ENCODE measurements around the gene APLP2.
"Not testable (repeated sequence)": the region's sequence is repeated elsewhere in the genome, so short reads cannot be mapped to it uniquely, and the experiment has no call there.

The APLP2 gene

DNA sequence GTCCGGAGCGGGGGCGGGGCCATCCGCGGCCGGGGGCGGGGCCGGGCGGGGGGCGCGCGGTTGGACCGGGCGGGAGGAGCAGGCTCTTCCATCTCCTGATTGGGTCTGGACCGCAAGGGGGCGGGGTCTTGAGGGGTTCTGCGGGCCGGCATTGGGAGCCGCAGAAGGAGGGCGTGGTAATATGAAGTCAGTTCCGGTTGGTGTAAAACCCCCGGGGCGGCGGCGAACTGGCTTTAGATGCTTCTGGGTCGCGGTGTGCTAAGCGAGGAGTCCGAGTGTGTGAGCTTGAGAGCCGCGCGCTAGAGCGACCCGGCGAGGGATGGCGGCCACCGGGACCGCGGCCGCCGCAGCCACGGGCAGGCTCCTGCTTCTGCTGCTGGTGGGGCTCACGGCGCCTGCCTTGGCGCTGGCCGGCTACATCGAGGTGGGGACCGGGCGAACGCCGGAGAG is at the start of gene APLP2:
Gene APLP2, plus strand, starts transcription at position 236 of the 450 bp plus-strand sequence. Its CDS starts 84 bp downstream, at position 320.
- peak; percentile 95 for DNase-seq (ENCODE audit: low read depth)

- DNase-seq (ENCODE audit: low read depth) = no peak
Observed at GRCh38 chr11:130020323-130020722, 49.4 kb upstream of the APLP2 start.

- DNase-seq (ENCODE audit: low read depth) = not testable (repeated sequence)
Observed at GRCh38 chr11:130021606-130022005, 48.1 kb upstream of the APLP2 start.

DNA sequence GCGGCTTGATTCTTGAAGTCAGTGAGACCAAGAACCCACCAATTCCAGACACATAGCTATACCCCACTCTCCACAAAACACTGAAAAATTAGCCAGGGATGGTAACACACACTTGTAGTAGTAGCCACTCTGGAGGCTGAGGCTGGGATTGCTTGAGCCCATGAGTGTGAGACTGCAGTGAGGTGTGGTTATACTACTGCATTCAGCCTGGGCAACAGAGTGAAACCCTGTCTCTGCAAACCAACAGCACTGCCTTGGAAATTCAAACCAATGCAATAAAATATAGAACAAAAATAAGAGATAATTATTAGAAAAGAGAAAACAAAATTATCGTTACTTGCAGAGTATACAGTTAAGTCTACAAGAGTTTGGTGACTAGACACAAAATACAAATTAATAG is 46.9 kb upstream of the APLP2 start:
- DNase-seq (ENCODE audit: low read depth) = no peak

GRCh38 chr11:130023204-130023603 is 46.5 kb upstream of the APLP2 start:
- DNase-seq (ENCODE audit: low read depth) = no peak

GRCh38 chr11:130024361-130024760 is 45.3 kb upstream of the APLP2 start:
- DNase-seq (ENCODE audit: low read depth) = no peak

DNA sequence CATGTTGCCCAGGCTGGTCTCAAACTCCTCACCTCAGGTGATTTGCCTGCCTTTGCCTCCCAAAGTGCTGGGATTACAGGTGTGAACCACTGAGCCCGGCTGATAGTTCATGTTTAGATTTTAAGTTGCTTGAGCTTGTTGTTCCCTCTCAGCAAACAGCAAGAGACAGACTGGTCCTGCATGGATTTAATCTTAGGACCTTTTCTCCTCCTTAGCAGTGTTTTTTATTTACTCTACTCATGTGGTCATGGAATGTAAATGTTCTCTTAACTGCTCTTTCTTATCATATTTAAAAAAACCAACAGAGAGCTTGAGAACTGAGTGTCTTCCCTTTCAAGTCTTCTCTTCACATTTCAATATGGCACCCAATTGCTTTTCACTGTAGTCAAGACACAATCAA is 44.3 kb upstream of the APLP2 start:
- DNase-seq (ENCODE audit: low read depth) = no peak

DNA sequence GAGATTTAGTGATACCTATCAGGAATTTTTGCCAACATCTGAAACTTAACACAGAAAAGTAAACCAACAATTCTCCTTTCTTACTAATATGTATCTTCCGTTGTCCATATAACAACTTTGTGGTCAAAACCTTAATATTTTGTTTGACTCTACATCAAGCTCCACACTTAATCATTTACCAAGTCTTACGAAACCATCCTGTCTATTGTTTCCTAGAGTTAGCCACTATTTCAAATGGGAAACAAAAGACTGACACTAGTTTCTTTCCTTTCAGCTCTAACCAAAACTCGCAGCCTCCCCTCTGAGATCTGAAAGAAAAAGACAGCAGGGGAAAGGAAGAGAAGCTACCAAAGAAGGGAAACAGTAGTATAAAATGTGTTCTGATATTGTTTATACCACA is 40.6 kb upstream of the APLP2 start:
- DNase-seq (ENCODE audit: low read depth) = no peak

DNA sequence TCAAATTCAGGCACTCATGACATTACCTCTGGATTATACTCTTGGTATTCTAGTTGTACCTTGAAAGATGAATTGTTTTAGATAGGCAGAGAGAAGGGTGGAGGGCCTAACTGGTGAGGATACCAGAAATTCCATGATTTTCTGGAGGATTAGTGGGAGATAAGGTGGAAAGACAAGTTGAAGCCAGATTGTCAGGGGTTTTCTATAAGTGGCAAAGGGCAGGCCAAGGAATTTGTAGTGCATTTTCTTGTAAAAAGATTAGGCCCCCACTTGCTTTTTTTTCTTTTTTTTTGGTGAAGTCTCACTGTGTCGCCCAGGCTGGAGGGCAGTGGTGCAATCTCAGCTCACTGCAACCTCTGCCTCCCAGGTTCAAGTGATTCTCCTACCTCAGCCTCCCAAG is 38.6 kb upstream of the APLP2 start:
- no peak for DNase-seq (ENCODE audit: low read depth)

GRCh38 chr11:130031945-130032344 is 37.7 kb upstream of the APLP2 start:
- DNase-seq (ENCODE audit: low read depth) = no peak

DNA sequence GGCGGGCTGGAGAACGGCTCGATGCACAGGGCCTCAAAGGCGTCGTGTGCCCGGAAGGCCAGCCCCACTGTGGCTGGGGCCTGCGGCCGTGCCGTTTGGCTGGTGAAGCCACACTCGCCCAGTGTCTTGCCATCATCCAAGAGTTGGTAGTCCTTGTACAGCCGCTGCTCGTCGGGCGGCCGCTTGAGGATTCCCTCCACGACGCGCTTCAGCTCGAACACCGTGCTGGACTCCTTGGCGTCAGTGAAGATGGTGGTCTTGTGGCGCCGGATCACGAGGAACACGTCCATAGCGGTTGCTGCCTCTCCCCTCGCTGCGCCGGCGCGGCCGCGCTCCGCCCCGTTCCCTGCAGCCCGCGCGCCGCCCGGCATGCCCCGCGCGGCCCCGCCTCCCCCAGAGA is 36.8 kb upstream of the APLP2 start:
- DNase-seq (ENCODE audit: low read depth) = no peak

DNA sequence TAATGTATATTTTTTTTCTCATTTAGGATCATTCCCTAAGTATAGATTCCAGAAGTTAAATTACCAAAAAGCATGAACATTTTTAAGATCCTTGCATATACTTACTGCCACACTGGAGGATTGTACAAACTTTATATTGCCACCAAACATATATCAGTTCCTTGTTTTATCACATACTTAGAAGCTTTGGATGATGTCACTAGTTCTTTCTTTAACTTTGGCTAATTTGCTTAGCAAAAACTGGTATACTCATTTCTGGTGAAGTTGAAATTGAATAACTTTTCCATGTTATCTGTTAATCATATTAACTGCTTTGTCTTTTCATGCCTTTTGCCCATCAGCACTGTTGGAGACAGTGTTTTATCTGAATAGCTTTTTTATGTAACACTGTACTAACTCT is 35.5 kb upstream of the APLP2 start:
- DNase-seq (ENCODE audit: low read depth) = no peak

DNA sequence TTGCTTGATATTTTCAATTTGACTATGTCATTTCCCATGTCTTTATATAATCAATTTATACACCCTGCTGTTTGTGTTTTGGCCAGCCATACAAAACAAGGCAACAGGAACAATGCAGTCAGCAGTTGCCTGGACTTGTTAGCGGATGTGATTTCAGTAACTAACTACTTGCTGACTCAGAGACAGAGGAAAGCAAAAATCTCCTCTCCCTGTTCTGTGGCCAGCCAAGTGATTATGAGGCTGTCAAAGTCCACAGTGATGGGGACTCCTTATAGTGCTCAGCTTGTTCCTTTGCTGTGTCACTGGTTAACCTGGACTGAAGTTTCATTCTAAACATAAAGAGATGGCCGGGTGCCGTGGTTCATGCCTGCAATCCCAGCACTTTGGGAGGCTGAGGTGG is 32.6 kb upstream of the APLP2 start:
- DNase-seq (ENCODE audit: low read depth) = no peak

DNA sequence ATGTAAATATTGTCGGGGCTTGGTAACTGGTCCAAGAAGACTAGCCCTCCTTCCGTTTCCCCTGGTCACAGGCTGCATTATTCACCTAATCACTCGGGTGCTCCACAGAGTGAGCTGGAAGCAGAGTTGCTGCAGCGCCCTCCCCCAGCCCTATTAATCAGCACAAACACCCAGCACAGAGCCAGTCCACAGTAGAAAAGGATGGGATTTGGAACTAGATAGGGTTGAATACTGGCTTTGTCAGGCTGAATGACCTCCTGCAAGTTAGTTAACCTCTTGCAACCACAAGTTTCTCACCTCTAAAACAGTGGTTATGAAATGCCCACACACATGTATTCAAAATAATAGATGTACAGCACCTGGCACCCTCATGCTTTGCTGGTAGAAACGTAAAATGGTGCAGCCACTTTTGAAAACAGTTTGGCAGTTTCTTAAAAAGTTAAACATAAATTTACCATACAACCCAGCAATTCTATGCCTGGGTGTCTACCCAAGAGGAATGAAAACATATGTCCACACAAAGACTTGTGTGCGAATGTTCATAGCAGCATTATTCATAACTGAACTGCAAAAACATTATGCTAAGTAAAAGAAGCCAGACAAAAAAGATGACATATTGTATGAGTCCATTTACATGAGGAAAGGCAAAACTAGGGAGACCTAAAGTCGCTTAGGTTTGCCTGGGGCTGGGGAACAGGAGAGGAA is 31.7 kb upstream of the APLP2 start:
- no peak for DNase-seq (ENCODE audit: low read depth)

GRCh38 chr11:130040281-130040940 is 29.3 kb upstream of the APLP2 start:
- no peak for DNase-seq (ENCODE audit: low read depth)

DNA sequence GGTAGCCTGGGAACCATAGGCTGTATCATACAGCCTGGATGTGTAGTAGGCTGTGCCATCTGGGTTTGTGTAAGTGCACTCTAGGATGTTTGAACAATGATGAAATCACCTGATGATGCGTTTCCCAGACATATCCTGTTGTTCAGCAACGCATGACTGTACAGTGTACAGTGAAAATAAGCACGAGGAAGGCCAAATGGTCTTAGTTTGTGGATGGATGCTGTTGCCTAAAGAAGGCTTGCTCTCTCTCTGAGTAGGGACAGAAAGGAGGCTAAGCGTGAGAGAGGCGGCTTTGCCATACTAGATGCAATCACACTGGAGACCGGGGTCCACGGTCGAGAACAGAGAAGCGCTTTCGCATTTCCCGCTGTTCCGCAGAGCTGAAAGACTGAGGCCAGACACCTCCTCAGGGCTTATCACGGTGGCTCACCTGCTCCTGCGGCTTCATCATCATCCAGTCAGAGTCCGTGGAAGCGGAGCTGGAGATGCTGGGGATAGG is 27.6 kb upstream of the APLP2 start:
- no peak for DNase-seq (ENCODE audit: low read depth)

GRCh38 chr11:130043575-130043974 is 26.1 kb upstream of the APLP2 start:
- no peak for DNase-seq (ENCODE audit: low read depth)

DNA sequence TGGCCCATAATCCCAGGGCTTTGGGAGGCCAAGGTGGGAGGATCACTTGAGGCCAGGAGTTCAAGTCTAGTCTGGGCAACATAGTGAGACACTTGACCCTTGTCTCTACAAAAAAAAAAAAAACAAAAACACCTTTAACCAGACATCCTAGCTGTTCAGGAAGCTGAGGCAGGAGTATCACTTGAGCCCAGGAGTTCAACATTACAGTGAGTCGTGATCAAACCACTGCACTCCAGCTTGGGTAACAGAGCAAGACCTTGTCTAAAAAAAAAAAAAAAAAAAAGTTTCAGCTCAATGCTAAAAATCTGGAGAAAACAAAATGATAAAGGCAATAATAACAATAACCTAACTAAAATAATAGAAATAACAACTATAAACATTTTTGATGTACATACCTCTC is 22.6 kb upstream of the APLP2 start:
- no peak for DNase-seq (ENCODE audit: low read depth)

DNA sequence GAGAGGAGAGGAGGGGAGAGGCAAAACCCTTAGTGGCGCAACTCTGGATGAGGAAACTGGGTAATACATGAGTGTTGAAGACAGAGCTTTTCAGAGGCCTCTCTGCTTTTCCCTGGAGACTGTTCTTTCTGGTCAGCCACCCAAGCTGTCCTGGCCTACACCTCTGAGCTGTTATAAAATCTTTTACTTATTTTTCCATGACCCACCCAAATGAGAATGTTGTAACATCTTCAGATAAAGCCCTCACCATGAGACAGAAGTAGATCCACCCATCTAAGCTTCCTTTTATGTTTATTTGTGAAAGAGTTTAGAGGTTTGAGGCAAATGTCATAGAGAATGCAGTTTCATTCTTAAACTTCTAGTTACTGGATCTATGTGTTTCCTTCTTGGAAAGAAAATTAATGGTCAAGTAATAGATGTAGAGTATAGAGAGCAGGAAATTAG is 20.3 kb upstream of the APLP2 start:
- DNase-seq (ENCODE audit: low read depth) = no peak

DNA sequence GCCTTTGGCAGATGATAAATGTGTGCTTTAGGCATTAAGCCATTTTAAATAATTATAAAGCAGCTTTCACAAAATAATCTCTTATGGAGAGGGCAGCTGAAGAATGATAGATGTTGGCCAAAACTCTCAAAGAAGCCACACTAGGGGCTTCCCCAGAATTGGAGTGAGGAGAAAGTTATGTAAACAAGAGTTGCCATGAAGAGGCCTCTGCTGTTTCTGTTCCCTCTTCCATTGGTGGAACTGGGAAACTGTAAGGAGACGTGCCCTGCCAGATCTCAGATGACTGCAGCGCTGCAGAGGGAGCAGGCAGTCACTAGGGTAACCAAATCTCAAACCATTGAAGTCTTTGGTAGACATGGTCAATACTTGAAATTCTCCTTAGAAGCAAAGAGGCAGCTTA is 19.4 kb upstream of the APLP2 start:
- no peak for DNase-seq (ENCODE audit: low read depth)

DNA sequence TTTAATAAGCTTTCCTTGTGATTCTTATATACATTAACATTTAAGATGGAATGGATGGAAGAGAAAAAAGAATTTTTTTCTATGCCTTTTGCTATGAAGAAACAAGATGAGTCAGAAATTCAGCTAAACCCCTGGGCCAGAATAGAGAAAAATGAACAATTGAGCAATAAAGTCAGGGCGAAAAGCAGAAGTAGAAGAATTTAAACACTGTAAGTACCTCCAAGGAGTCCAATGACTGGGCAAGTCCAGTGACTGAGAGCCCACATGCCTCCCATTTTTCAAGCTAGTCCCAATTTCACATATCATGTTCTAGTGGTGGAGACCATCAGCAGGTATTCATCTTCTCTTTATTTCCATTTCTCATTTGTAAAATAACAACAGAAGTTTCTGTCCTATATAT is 18.6 kb upstream of the APLP2 start:
- no peak for DNase-seq (ENCODE audit: low read depth)

GRCh38 chr11:130052567-130052966 is 17.1 kb upstream of the APLP2 start:
- no peak for DNase-seq (ENCODE audit: low read depth)

DNA sequence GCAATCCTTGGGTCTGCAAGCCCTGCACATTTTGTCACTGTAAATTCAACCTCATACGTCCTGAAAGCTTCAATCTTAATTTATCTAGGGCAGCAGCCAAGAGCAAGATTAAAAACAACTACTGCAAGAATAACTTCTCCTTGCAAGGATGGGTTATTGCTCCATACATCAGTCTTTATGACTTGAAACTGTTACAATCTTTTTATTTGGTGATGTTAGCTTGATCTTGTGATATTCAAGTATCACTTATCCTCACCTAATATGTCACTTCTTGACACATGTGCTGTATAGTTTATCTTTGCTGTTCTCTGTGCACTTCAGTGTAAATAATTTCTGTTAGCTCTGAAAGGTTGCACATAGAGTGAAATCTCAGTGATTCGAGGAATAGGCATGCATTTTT is 14.7 kb upstream of the APLP2 start:
- no peak for DNase-seq (ENCODE audit: low read depth)

DNA sequence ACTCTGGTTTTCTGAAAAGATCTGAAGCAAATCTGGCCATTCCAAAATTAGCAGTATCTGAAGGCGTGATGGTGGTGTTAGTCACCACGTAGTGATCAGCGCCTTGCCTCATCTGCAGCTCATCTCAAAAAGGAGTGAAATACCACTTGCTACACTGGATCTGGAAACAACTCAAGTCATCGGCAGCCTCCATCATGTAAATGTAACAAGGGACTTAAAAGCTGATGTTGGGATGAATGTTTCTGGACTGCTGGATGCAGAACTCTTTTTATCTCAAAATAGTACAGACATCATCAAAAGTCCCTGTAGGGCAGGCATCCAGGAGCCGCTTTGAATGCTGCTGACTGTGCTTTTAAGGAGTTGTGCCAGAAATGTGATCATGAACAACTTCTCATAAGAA is 14.1 kb upstream of the APLP2 start:
- no peak for DNase-seq (ENCODE audit: low read depth)
